Measurements from ENCODE around the gene INO80C. TPM values are rescaled to one million over a fixed set of nuclear protein-coding genes. Genes with fewer than 3 reads are reported as not detected.

The INO80C gene
- polyA plus RNA-seq, 1 donor (not counting 4 experiments of a cell fraction or from before 2014, with no cell fraction given), result 54.7 TPM

DNA sequence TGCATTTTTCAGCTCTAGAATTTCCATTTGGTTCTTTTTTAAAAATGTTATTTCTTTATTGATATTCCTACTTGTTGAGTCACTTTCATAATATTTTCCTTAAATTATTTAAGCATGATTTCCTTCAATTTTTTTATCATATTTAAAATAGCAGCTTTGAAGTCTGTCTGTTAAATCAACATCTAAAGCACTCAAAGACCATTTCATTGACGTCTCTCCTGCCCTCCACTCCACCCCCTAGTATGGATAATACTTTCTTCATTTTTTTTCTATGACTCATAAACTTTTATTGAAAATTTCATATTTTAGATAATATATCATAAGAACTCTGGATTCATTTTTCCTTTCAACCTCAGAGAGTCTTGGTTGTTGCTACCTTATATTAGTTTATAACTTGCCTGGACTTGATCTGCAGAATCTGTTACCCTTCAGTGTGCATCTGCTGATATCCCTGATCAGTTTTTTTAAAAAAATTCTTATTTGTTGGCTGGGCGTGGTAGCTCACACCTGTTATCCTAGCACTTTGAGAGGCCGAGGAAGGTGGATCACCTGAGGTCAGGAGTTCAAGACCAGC, 61.6 kb downstream of the INO80C start:
- Histone ChIP-seq H3K4me3 (ENCODE audit: control insufficient read depth in 2 of 3, extremely low read depth in 1 of 3, insufficient read depth in 2 of 3, low read depth in 1 of 3, low read length in 3 of 3) (no peak overlapping the region), H3K36me3 (ENCODE audit: control insufficient read depth in 2 of 2, extremely low read depth in 1 of 2, insufficient read depth in 2 of 2, low read length in 2 of 2) (no peaks in the 10 kb centered on the region), H3K9ac (ENCODE audit: control insufficient read depth, extremely low read depth, insufficient read depth, low read length) (no peak overlapping the region), H3K27me3 (ENCODE audit: control insufficient read depth, extremely low read depth, insufficient read depth, low read length) (no peaks in the 10 kb centered on the region), H3K79me2 (ENCODE audit: control insufficient read depth, insufficient read depth, low read length) (no peaks in the 10 kb centered on the region), H3K9me3 (ENCODE audit: control insufficient read depth, low read depth, low read length) (no peaks in the 10 kb centered on the region), H3K4me2 (ENCODE audit: control insufficient read depth, extremely low read depth, insufficient read depth, low read depth, low read length) (no peak overlapping the region), H4K20me1 (ENCODE audit: control insufficient read depth, extremely low read depth, insufficient read depth, low read length) (no peaks in the 10 kb centered on the region), H3K27ac (ENCODE audit: control insufficient read depth, insufficient read depth, low read length) (no peak overlapping the region), H3K4me1 (ENCODE audit: control insufficient read depth, extremely low read depth, insufficient read depth, low read length) (peaks cover 15% of the 10 kb centered on the region), H3K9me1 (ENCODE audit: control insufficient read depth, extremely low read depth, insufficient read depth, low read length) (no peaks in the 10 kb centered on the region), H2AFZ (ENCODE audit: control insufficient read depth, low read length) (no peak overlapping the region)
- FAIRE-seq, result no peak
- DNase-seq (ENCODE audit: low read depth, low spot score), result no peak
- TF ChIP-seq EZH2 (IDR thresholded peaks at IDR 0.05; ENCODE audit: low read length), result no peak
- TF ChIP-seq, protein P1, sequence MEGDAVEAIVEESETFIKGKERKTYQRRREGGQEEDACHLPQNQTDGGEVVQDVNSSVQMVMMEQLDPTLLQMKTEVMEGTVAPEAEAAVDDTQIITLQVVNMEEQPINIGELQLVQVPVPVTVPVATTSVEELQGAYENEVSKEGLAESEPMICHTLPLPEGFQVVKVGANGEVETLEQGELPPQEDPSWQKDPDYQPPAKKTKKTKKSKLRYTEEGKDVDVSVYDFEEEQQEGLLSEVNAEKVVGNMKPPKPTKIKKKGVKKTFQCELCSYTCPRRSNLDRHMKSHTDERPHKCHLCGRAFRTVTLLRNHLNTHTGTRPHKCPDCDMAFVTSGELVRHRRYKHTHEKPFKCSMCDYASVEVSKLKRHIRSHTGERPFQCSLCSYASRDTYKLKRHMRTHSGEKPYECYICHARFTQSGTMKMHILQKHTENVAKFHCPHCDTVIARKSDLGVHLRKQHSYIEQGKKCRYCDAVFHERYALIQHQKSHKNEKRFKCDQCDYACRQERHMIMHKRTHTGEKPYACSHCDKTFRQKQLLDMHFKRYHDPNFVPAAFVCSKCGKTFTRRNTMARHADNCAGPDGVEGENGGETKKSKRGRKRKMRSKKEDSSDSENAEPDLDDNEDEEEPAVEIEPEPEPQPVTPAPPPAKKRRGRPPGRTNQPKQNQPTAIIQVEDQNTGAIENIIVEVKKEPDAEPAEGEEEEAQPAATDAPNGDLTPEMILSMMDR (optimal IDR thresholded peaks at IDR 0.05 in 1 of 3, IDR thresholded peaks at IDR 0.05 in 1 of 3, conservative IDR thresholded peaks at IDR 0.05 in 1 of 3; ENCODE audit: extremely low read depth in 1 of 3, insufficient read depth in 2 of 3, low read length in 3 of 3), result no peak
- dilution Hi-C loops (cut with MboI; ENCODE audit: extremely low pct_ligation_motif_present, low sequenced_read_pairs), result no loop called here

DNA sequence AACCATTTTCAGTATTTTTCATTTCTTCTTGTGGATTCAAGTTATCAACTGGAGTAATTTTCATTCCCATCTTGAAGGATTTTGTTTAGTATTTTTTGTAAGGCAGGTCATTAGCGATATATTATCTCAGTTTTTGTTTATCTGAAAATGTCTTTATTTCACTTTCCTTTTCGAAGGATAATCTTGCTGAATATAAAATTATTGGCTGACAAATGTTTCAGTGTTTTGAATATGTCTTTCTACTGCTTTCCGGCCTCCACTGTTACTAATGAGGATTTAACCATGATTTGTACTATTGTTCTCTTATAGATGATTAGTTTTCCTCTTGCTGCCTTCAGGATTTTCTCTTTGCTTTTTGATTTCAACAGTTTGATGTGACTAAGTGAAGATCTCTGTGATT, 62.4 kb downstream of the INO80C start:
- dilution Hi-C loops (cut with MboI; ENCODE audit: extremely low pct_ligation_motif_present, low sequenced_read_pairs), result no loop called here
- no peaks in the 10 kb centered on the region for H3K36me3 ChIP-seq (ENCODE audit: control insufficient read depth in 2 of 2, extremely low read depth in 1 of 2, insufficient read depth in 2 of 2, low read length in 2 of 2)
- H3K9me1 ChIP-seq (ENCODE audit: control insufficient read depth, extremely low read depth, insufficient read depth, low read length), result no peaks in the 10 kb centered on the region
- no peaks in the 10 kb centered on the region for H3K27me3 ChIP-seq (ENCODE audit: control insufficient read depth, extremely low read depth, insufficient read depth, low read length)
- no peak overlapping the region for H3K4me2 ChIP-seq (ENCODE audit: control insufficient read depth, extremely low read depth, insufficient read depth, low read depth, low read length)
- no peaks in the 10 kb centered on the region for H3K9me3 ChIP-seq (ENCODE audit: control insufficient read depth, low read depth, low read length)
- H3K27ac ChIP-seq (ENCODE audit: control insufficient read depth, insufficient read depth, low read length), result no peak overlapping the region
- DNase-seq (ENCODE audit: low read depth, low spot score) (no peak), FAIRE-seq (no peak)
- no peak overlapping the region for H2AFZ ChIP-seq (ENCODE audit: control insufficient read depth, low read length)
- no peak overlapping the region for H3K9ac ChIP-seq (ENCODE audit: control insufficient read depth, extremely low read depth, insufficient read depth, low read length)
- no peaks in the 10 kb centered on the region for H4K20me1 ChIP-seq (ENCODE audit: control insufficient read depth, extremely low read depth, insufficient read depth, low read length)
- no peak overlapping the region for H3K4me3 ChIP-seq (ENCODE audit: control insufficient read depth in 2 of 3, extremely low read depth in 1 of 3, insufficient read depth in 2 of 3, low read depth in 1 of 3, low read length in 3 of 3)
- H3K79me2 ChIP-seq (ENCODE audit: control insufficient read depth, insufficient read depth, low read length), result no peaks in the 10 kb centered on the region
- TF ChIP-seq EZH2 (IDR thresholded peaks at IDR 0.05; ENCODE audit: low read length), result no peak
- TF ChIP-seq, protein P1 (optimal IDR thresholded peaks at IDR 0.05 in 1 of 3, IDR thresholded peaks at IDR 0.05 in 1 of 3, conservative IDR thresholded peaks at IDR 0.05 in 1 of 3; ENCODE audit: extremely low read depth in 1 of 3, insufficient read depth in 2 of 3, low read length in 3 of 3), result no peak
- H3K4me1 ChIP-seq (ENCODE audit: control insufficient read depth, extremely low read depth, insufficient read depth, low read length), result peaks cover 15% of the 10 kb centered on the region
